A673 (cell line): Measurements from ENCODE around the gene CABLES1.

Experiments used
- EZH2 ChIP-seq: fragments of 200-600 bp; sonication (generic); IDR thresholded peaks from 2 replicates; pipeline ENCODE4 v1.6.1; 2017; ENCODE audit warnings: borderline replicate concordance, low read depth, mild to moderate bottlenecking, mixed read lengths, antibody characterized with exemption, low read length; ENCODE audit not compliant: poor library complexity, severe bottlenecking
- TF ChIP-seq, protein P1 (sequence below): fragments of 300-800, 200-600 bp; sonication (generic); conservative IDR thresholded peaks from 2 replicates; pipeline ENCODE4 v1.5.1; 2017; ENCODE audit warnings: low read depth, mild to moderate bottlenecking, antibody characterized with exemption, low read length, moderate library complexity, mixed read lengths

DNA sequence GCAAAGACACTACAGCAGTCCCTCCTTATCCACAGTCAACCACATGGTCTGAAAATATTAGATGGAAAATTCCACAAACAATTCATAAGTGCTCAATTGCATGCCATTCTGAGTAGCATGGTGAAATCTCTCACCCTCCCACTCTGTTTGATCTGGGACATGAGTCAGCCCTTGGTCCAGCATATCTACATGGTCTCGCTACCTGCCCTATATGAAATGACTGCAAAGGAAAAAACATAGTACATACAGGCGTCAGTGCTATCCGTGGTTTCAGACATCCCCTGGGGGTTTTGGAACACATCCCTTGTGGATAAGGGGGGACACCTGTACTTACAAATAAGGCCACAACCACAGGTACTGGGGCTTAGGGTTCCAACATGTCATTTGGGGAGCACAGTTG lies 73.7 kb downstream of the CABLES1 start:
- no peak for TF ChIP-seq EZH2
- TF ChIP-seq, protein P1, sequence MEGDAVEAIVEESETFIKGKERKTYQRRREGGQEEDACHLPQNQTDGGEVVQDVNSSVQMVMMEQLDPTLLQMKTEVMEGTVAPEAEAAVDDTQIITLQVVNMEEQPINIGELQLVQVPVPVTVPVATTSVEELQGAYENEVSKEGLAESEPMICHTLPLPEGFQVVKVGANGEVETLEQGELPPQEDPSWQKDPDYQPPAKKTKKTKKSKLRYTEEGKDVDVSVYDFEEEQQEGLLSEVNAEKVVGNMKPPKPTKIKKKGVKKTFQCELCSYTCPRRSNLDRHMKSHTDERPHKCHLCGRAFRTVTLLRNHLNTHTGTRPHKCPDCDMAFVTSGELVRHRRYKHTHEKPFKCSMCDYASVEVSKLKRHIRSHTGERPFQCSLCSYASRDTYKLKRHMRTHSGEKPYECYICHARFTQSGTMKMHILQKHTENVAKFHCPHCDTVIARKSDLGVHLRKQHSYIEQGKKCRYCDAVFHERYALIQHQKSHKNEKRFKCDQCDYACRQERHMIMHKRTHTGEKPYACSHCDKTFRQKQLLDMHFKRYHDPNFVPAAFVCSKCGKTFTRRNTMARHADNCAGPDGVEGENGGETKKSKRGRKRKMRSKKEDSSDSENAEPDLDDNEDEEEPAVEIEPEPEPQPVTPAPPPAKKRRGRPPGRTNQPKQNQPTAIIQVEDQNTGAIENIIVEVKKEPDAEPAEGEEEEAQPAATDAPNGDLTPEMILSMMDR = no peak
